Skin epidermis (tissue), 12 donors: Measurements from ENCODE around the gene TNPO2.
A peak's percentile ranks its signal among the peaks of the same experiment; 100 is the strongest.

Experiments
- H3K27ac ChIP-seq, 21 experiments: fragments of 200-600 bp; sonication (generic) in 11 of 21; one replicate each; pipeline ENCODE4 v1.5.0; 2020; ENCODE audit warnings: mild to moderate bottlenecking in 3 of 21, inconsistent platforms in 2 of 21, moderate library complexity in 2 of 21
- H3K4me3 ChIP-seq, 7 experiments: fragments of 200-600 bp; sonication (generic) in 2 of 7; one replicate each; pipeline ENCODE4 v1.5.0; 2020; ENCODE audit warnings: inconsistent platforms in 2 of 7, mild to moderate bottlenecking in 2 of 7, moderate library complexity in 1 of 7

The TNPO2 gene

DNA sequence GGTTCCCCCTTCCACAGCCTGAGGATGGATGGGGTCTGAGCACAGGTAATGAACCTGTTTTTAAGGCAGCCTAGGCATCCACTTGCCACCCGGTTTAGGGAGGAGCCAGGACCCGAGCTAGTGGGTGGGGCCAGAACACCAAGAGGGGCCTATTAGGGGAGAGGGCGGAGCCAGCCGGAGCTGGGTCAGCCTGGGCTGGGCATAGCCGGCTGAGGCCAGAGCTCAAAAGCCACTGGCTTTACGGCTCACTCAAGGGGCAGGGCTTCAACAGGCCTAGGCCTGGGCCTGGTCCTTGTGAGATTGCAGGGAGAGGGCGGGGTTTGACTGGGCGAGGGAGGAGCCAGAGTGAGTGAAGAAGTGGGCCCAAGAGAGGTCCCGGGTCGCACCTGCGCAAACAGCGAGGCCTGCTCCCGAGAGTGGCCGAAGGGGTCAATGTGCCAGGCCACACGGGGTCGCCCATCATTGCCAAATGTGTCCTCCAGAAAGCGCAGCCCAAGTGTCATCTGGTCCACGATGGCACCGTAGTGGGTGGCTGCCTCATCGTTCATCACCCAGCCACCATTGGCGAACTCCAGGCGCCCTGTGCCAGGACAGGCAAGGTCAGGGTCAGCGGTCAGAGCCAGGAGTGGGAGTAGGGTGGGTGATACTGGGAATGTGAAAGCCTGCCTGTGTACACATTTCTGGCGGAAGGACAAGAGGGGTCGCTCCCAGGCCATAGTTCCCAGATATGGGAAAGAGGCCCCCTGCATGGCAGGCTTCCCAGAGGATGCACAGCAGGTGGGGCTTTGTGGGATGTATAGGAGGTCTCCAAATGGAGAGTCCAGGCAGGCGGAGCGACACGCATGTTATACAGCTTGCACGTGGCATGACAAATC is 59.1 kb downstream of the TNPO2 start:
- peak overlapping the region in 5 of 21 experiments; percentile 41 to 86 (median 62) for H3K27ac ChIP-seq
- no peak overlapping the region for H3K4me3 ChIP-seq

DNA sequence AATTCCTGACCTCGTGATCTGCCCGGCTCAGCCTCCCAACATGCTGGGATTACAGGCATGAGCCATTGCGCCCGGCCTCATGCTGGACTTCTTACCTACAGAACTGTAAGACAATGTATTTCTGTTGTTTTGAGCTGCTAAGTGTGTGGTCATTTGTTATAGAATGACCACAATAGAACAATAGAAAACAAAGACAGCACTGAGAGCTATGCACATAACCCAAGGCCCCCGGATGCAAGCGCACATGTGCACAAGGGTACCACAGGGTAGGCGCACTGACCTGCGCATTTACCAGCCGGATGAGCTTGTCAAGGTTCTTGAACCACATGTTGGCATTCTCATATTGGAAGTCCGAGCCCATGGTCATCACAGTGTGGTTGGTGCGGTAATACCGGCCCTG is 62.8 kb downstream of the TNPO2 start:
- Histone ChIP-seq H3K27ac (no peak overlapping the region), H3K4me3 (no peak overlapping the region)

DNA sequence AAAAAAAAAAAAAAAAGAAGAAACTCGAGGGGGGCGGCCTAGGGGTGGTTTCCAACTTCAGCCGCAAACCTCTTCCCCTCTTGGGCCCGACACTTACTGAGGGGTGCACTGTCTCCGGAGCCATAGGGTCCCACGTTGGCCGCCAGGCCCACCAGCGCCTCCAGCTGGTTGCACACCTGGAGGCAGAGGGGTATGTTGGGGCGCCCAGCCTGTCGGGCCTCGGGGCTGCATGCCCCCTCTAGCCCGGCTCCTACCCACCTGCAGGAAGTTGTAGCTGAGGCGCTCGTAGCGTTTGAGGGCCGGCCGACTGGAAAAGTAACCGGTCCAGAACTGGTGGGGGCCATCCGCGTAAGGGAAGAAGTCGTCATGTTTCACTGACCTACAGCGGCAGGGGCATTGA is 65.8 kb downstream of the TNPO2 start:
- no peak overlapping the region for H3K27ac ChIP-seq
- no peak overlapping the region for H3K4me3 ChIP-seq

DNA sequence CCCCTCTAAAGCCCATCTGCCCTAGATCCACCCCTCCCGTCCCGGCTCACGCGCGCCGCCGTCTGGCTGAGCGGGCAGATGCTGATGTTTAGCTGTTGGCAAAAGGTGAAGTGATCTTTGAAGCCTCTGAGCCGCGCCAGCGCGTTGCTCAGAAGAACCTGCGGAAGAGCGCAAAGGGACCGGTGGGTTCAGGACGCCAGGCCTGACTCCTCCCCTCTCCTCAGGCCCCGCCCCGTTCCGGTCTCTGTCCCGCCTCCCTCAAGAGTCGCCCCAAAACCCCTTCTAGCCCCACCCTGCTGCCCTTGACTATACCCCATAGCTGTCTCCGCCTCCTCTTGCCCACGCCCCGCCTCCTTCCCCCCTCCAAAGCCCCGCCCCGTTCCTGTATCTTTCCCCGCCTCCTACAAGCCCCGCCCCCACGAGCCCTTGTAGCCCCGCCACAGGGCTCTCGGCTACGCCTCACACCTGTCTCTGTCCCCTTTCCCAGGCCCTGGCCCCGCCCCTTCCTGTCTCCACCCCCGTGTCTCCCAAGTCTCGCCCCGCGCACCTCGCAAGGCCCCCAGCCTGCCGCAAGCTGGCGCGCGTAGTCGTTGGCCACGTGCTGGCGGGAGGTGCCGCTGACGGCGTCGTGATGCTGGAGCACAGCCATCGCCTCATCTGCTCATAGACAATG is 66.7 kb downstream of the TNPO2 start:
- H3K27ac ChIP-seq, result no peak overlapping the region
- no peak overlapping the region for H3K4me3 ChIP-seq

DNA sequence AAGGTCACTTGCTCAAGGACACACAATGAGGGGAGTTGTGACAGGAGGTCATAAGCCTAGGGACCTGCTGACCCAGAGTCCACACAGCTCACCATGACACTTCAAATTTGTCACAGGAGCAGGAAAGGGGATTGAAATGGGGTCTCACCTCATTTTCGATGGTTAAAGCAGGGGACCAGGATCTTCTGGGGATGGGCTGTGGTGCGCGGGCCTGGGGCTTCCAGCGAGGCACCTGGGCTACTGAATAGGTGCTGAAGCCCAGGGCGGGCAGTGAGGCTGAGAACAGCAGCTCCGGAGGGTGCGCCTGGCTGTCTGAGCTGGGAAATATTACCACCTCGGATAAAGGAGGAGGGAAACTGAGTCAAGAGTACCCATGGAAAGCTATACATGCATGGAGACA is 68.2 kb downstream of the TNPO2 start:
- H3K27ac ChIP-seq, result no peak overlapping the region
- H3K4me3 ChIP-seq, result no peak overlapping the region

DNA sequence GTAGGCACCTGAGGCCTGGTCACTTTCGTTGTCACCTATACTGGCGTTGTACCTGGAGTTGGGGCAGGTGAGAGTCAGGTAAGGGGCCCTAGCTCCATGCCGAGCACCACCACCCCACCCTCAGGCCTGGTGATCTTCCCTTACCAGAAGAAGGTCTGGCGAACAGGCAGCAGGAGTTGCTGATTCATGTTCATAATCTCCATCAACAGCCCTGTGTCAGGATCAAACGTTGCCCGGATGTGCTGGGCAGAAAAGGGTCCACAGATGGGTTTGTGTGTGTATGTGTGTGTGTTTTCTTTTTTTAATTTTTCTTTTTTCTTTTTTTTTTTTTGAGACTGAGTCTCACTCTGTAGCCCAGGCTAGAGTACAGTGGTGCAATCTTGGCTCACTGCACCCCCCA is 71.5 kb downstream of the TNPO2 start:
- no peak overlapping the region for H3K4me3 ChIP-seq
- no peak overlapping the region for H3K27ac ChIP-seq

DNA sequence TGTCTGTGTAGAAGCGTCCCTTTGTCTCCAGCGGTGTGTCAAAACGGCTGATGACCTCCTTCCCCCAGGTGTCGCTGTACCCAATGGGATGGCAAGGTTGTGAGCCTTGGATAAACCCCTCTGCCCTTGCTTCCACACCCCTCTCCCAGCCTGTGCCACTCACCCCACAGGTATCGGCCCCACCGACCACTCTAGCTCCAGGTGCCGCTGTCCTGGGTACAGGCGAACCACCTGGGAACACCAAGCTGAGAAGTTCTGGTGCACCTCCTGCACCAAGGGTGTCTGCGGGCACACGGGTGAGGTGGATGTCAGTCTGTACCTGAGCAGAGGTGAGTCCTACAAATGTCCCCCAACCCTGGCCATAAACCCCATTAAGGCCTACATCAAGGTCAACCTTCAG is 73.8 kb downstream of the TNPO2 start:
- no peak overlapping the region for H3K4me3 ChIP-seq

More for the DNA sequence above, 73.8 kb downstream of the TNPO2 start:
- H3K27ac ChIP-seq, result no peak overlapping the region
